HUDEP-2 (cell line): Measurements from ENCODE around the gene PBX4.

ENCODE experiments used
- DNase-seq, 76 experiments: peaks; one replicate each; lab custom pipeline; 2025; ENCODE audit not compliant: unreplicated experiment in 76 of 76; lab: John Stamatoyannopoulos, UW

PBX4 gene

GRCh38 chr19:19530889-19531288 is 87.6 kb downstream of the PBX4 start:
- DNase-seq: no peak

- no peak for DNase-seq
Observed at GRCh38 chr19:19530423-19530804, 88.1 kb downstream of the PBX4 start.

GRCh38 chr19:19529783-19530422 is 88.6 kb downstream of the PBX4 start:
- DNase-seq: no peak

GRCh38 chr19:19528721-19529490 is 89.6 kb downstream of the PBX4 start, which contains the start of gene YJEFN3:
Gene YJEFN3, plus strand, starts transcription at chr19:19528911. Its CDS starts 22 bp downstream, at chr19:19528933.
- no peak for DNase-seq

GRCh38 chr19:19527674-19528625 is 90.5 kb downstream of the PBX4 start:
- no peak for DNase-seq

GRCh38 chr19:19527371-19527656 is 91.2 kb downstream of the PBX4 start:
- no peak for DNase-seq

- no peak for DNase-seq
Observed at GRCh38 chr19:19526581-19527370, 91.7 kb downstream of the PBX4 start.

GRCh38 chr19:19525611-19526380 is 92.7 kb downstream of the PBX4 start:
- DNase-seq: no peak

GRCh38 chr19:19524053-19524452 is 94.4 kb downstream of the PBX4 start:
- DNase-seq: no peak

GRCh38 chr19:19523177-19523576 is 95.3 kb downstream of the PBX4 start:
- DNase-seq: no peak

GRCh38 chr19:19520989-19521388 is 97.5 kb downstream of the PBX4 start:
- no peak for DNase-seq

GRCh38 chr19:19517235-19517619 is 101.3 kb downstream of the PBX4 start:
- no peak for DNase-seq

GRCh38 chr19:19515642-19516519 is 102.6 kb downstream of the PBX4 start, which contains the start of gene NDUFA13:
Gene NDUFA13, plus strand, starts transcription at chr19:19516225. Its CDS starts 14 bp downstream, at chr19:19516239.
- peak in 75 of 76 experiments; percentile 54 to 98 (median 91) for DNase-seq

GRCh38 chr19:19514881-19515641 is 103.4 kb downstream of the PBX4 start, which contains the start of gene TSSK6:
Gene TSSK6, minus strand, starts transcription at chr19:19515548. Its CDS starts 121 bp downstream, at chr19:19515427.
- no peak for DNase-seq

GRCh38 chr19:19514215-19514657 is 104.3 kb downstream of the PBX4 start:
- no peak for DNase-seq

GRCh38 chr19:19513682-19514081 is 104.8 kb downstream of the PBX4 start:
- DNase-seq: no peak
